ENCODE measurements around the gene CBX4.

DNA sequence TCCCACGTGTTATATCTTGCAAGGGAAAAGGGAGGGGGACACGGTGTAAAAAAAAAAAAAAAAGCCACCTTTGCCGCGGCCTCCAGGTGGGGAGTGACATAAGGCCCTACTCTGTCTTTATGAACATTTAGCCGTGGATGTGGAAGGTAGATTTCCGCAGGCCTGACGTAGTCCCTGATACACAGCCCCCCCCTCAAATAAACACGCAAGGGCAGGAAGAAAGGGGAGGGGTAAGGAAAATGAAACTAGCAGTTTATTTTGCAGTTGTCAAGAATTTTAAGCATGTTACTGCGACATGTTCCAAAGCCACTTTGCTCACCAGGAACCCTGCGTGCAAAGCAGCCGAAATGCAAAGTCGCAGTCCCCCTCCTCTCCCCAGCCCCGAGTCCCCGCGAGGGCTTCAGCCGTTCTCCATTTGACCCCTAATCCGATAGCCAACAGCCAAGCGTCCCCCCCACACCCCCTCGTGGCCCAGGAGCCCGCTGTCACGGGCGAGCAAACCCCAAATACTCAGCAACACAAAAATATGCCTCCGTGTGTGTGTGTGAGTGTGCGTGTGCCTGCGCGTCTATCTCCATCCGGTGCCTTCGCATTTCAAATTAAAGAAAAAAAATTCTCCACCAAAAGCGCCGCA lies 1.2 kb downstream of the CBX4 start:
- TF ChIP-seq, protein P1, sequence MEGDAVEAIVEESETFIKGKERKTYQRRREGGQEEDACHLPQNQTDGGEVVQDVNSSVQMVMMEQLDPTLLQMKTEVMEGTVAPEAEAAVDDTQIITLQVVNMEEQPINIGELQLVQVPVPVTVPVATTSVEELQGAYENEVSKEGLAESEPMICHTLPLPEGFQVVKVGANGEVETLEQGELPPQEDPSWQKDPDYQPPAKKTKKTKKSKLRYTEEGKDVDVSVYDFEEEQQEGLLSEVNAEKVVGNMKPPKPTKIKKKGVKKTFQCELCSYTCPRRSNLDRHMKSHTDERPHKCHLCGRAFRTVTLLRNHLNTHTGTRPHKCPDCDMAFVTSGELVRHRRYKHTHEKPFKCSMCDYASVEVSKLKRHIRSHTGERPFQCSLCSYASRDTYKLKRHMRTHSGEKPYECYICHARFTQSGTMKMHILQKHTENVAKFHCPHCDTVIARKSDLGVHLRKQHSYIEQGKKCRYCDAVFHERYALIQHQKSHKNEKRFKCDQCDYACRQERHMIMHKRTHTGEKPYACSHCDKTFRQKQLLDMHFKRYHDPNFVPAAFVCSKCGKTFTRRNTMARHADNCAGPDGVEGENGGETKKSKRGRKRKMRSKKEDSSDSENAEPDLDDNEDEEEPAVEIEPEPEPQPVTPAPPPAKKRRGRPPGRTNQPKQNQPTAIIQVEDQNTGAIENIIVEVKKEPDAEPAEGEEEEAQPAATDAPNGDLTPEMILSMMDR (IDR thresholded peaks at IDR 0.05) = no peak
- no peak for TF ChIP-seq POLR2A (IDR thresholded peaks at IDR 0.05)
